GM21576 (cell line): Measurements from ENCODE around the gene GLIS1.

Experiments used
- ATAC-seq: cut with Tn5 transposase; IDR thresholded peaks from one replicate; pipeline ENCODE4 v1.9.1; 2021; ENCODE audit warnings: mild to moderate bottlenecking, moderate library complexity; ENCODE audit not compliant: unreplicated experiment

The GLIS1 gene

GRCh38 chr1:53737648-53738204 lies 1.2 kb downstream of the GLIS1 start:
- ATAC-seq, result no peak

- no peak for ATAC-seq
Measured at GRCh38 chr1:53736290-53736689, 2.7 kb downstream of the GLIS1 start.

- no peak for ATAC-seq
Measured at GRCh38 chr1:53735681-53736080, 3.3 kb downstream of the GLIS1 start.

GRCh38 chr1:53735261-53735660 lies 3.7 kb downstream of the GLIS1 start:
- ATAC-seq, result no peak

DNA sequence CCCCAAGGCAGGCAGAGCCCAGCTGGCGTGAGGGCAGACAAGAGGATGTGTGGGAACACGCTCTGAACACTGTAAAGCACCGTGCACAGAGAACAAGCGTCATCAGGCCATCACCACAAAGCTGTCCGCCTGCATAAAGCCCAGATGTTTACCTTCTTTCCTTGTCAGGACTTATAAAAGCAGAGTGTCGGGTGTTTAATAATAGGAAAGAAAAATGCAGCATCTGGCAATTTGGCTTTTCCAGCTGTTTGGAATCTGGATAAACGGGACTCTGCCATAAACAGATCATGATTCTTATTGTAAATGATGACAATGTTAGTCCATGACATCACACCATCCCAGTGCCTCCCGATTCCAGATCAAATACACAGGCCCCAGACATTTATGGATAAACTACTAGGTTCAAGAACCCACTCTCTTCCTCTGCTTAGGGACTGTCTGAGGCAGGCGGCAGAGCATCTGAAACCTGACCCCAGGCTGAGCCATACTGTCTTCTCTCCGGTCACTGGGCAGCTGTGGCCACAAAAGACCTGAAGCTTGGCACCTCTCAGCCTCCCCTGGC lies 4.2 kb downstream of the GLIS1 start:
- no peak for ATAC-seq

DNA sequence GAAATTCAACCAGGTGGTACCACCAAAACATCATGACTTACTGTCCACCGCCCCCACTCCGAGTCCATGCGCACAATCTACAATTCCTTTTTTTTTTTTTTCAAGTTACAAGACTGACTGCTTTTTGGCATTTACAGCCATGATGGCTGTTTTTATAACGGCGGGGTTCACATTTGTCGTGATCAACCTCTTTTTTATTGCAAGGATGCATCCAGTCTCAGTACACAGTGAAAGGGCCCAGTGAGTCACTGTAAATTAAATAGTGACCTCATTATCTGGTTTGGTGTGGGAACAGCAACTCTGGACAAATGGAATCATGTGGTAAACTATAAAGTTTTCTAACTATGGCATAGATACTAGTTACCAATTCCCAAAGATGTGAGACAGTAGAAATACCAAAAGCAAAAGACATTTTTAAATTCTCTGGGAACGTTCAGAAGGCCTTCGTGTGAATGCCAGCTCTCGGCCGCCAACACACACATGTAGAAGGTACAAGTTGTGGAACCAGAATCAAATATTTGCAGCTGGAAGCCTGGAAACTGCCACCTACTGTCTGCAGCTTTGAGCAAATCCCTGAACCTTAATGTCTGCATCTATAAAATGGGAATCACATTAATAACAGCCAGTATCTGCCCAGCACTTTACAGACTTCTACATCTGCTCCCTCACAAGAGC lies 4.9 kb downstream of the GLIS1 start:
- ATAC-seq, result no peak

DNA sequence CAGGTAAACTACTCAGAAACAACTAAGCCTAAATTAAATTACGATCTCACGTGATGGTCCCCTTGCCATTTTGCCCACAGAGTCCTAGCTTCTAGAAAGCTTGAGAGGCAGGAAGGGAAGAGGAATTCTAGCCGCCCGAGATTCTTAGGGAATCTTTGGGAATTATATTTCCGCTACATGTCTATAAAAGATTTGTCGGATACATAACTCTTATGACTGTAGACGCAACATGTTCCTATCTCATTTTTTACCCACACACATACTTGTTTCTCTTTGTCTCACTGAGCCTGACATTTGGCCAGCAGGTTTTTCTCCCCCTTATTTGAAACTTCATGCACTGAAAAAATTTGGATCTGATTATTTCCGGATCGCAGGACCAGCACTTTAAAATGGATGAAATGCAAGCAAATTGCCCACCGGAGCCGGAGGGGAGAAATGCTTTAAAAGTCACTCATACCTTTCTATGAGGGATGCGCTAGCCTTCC lies 5.5 kb downstream of the GLIS1 start:
- ATAC-seq, result no peak

DNA sequence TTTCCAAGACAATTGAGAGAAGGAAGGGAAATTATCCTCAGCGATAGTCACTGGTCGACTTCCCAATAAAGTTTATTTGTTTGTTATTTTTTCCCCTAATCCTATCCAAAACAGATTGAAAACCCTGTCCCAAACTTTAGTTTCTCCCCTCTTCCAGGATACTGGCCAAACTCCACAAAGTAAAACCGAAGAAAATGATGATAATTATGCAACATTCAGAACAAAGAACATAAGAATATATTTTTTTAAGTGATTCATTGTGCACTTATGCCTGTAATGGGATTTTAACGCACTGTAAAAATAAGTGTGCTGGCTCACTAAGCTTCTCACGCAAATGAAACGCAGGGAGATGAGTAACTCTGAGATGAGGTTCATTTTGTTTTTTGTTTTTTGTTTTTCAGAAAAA lies 6.0 kb downstream of the GLIS1 start:
- ATAC-seq, result no peak

- no peak for ATAC-seq
Measured at GRCh38 chr1:53732409-53732808, 6.6 kb downstream of the GLIS1 start.

GRCh38 chr1:53731779-53732305 lies 7.1 kb downstream of the GLIS1 start:
- no peak for ATAC-seq

DNA sequence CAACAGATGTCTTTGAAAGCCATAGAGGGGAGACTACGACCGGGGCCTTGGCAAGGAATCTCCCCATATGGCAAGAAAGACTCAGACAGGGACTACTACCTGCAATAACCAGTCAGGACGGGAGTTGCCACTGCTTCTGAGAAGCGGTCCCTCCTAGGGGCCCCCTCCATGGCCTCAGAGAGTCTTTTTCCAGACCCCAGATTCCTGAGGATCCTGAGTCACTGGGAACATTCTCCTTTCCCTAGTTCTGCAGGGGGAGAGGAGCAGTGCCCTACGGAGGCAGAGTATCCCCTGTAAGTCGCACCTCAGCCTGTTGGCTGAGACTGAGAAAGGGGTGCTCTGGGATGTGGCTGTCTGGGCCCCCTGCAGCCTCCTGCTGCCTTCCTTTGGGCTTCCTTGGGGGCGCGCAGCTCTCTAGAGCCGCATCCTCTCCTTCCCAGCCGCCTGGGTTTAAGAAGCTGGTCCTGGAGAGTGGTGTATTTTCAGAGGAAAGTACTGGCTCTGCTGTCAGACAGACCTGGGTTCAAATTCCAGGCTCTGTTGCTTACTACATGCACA lies 7.8 kb downstream of the GLIS1 start:
- no peak for ATAC-seq

DNA sequence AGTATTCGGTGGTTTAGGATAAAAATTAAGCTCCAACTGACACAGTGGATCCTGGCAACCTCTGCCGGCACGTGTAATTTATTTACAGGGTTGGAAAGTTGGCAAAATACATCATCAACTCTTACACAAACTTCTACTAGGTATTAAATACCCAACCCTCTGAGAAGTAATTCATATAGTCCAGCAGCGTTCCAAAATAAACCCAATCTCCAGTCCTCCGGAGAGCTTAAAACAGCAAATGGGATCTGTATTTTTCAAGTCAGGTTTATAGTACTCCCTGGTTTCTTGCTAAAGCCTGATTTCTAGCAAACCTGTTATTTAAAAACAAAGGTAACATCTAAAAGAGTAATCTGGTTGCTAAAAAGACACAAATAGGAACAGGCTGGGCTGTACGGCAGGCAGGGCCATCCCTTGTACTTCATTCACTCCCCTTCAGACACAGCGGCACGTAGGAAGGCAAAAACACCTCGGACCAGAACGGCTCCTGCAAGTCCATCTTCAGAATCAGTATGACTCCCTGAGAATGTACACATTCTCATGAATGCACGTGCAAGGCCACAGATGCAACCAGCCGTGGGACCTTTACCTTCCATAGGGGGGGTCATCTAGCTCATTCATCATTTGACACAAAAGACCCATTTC lies 8.6 kb downstream of the GLIS1 start:
- ATAC-seq, result no peak

GRCh38 chr1:53729456-53730223 lies 9.3 kb downstream of the GLIS1 start:
- ATAC-seq, result no peak

DNA sequence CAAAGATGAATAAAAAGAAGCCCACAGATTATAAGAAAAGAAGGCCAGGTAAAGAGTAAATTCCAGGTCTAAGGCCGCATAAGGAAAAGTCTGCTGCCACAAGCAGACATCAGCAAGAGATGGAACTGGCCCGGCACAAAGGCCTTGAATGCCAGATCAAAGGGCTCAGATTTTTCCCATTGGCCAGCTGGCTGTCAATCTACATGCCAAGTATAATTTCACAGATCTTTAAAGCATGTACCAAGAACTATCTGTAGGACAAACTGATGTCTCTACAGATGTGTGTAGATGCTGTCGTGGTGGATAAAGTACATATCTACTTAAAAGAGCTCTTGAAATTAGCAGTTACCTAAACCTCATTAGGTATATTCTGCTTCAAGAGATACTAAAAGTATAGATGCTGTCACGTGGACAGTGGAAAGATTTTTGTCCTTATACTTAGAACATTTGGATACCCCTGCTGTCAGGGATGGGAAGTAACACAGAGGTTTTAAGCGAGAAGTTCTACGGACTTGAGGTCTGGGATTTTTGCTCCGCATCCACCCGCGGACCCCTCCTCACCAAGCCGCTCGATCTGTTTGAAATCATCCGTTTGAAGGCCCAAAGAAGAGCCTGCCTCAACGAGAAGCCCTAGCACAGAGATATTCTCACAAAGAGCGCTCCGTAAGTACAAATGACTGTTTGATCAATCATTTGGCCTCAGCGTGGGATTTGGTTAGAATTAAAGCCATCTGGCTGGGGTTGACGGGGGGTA lies 10.1 kb downstream of the GLIS1 start:
- no peak for ATAC-seq

DNA sequence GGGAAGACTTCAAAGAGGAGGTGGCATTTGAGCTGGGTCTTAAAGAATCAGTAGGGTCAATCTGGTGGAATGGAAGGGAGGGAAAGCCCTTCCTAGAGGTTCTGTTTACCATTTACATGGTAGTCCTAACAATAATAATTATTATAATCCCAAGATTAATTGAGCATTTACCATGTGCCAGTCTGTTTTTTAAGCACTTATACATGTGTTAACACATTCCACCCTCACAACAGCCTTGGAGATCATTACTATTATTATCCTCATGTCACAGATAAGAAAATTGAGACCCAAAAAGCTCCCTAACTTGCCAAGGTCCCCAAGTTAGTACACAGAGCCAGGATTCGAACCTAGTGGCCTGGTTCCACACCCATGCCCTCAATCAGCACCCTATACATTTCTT lies 10.8 kb downstream of the GLIS1 start:
- ATAC-seq, result no peak

DNA sequence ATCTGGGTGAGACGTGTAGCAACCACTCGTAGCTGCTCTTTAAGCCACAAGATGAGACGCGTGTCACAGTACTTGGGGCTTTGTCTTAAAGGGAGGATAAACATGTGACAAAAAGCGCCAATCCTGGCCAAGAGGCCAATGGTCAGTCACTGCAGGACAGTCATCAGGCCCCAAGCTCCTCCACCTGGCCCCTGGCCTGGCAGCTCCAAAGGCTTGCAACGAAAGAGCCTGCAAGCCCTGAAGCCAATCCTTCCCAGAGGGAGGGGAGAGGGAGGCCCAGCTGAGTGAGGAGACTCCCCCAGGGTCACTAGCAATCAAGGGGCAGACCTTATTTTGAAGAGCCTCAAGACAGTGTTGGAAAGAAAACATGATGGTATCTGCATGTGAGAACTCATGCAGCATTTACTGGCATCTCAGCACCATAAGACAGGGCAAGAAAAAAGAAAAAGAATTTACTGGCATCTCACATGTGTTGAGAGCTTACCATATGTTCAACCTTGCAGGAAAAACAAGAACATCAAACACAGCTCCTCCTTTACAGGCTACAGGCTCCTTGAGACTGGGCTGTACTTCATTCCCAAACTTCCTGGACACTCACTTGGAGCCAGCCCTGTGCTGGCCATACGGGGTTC lies 11.4 kb downstream of the GLIS1 start:
- ATAC-seq, result no peak

DNA sequence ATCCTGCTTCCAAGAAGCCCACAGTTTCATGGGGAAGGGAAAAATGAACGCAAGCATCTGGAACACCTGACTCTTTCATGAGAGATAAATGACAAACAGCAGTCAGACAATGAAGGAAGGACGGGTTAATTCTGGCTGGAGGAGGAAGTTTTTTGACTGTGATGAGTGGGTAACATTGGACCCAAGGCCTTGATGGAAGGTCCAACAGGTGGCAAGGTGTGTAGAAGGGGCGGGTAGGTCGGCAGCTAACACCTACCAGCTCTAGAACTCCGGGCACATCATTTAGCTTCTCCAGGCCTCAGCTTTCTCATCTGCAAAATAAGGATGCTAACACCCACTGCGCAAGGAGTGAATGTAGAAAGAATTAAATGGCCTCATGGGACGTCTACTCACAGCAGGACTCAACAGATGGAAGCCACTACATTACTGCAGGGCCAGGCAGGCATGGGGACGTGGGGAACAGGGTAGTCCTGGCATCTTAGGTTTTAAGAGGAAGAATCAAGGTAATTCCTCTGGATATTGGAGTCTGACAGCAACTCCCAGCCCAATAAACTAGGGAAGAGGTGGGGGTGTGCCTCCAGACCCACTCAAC lies 12.9 kb downstream of the GLIS1 start:
- no peak for ATAC-seq

- ATAC-seq, result no peak
Measured at GRCh38 chr1:53725238-53725689, 13.7 kb downstream of the GLIS1 start.

- ATAC-seq, result no peak
Measured at GRCh38 chr1:53722025-53722424, 16.9 kb downstream of the GLIS1 start.
